Measurements from ENCODE around the gene CDS1. TPM values are rescaled to one million over a fixed set of nuclear protein-coding genes. Genes with fewer than 3 reads are reported as not detected.

The CDS1 gene
- total and polyA plus RNA-seq, 2 of the 8 experiments (the other 6 are each of a cell fraction or from before 2014, with no cell fraction given), result 8.7 to 13.9 TPM

- H3K14ac ChIP-seq (ENCODE audit: insufficient read length), result no peak overlapping the region
- H3K56ac ChIP-seq (replicated peaks; ENCODE audit: insufficient read length, low read depth, low read length), result no peak overlapping the region
- no peak overlapping the region for H3K4me2 ChIP-seq (ENCODE audit: insufficient read depth in 1 of 2, low read depth in 2 of 2, low read length in 2 of 2)
- no peak overlapping the region for H4K8ac ChIP-seq (ENCODE audit: extremely low read depth, insufficient read depth, low read length)
- H3K36me3 ChIP-seq (ENCODE audit: control insufficient read depth in 2 of 4, insufficient read depth in 4 of 4, low read length in 3 of 4), result peaks cover 5 to 52% (median 29%) of the 10 kb centered on the region in 4 experiments
- H3K9ac ChIP-seq (replicated peaks in 1 of 4; ENCODE audit: extremely low read depth in 1 of 4, low read depth in 3 of 4, low read length in 3 of 4), result no peak overlapping the region
- no peak overlapping the region for H4K5ac ChIP-seq (ENCODE audit: insufficient read length, low read depth, low read length)
- H3K4me3 ChIP-seq (ENCODE audit: extremely low read depth in 1 of 4, insufficient read depth in 2 of 4, low read depth in 3 of 4, low read length in 4 of 4), result no peak overlapping the region
- H2BK5ac ChIP-seq (ENCODE audit: low read depth, low read length), result no peak overlapping the region
- CTCF ChIA-PET (ENCODE audit: partially characterized antibody), result interaction anchor here (1.2 kb wide), 1 partner anchor 121 kb away, joined by 4 read pairs; no protein-coding TSS in a partner anchor
- no peak overlapping the region for H4K91ac ChIP-seq (replicated peaks; ENCODE audit: insufficient read length, low read length)
- no peak overlapping the region for H2AFZ ChIP-seq (ENCODE audit: low read length)
- DNase-seq (ENCODE audit: low read depth in 1 of 2, low spot score in 2 of 2) (no peak), FAIRE-seq (no peak)
- H3K18ac ChIP-seq (ENCODE audit: extremely low read depth, low read length), result no peak overlapping the region
- no peaks in the 10 kb centered on the region for H3K79me1 ChIP-seq (ENCODE audit: low read depth, low read length)
- H2AK5ac ChIP-seq (ENCODE audit: low read depth, low read length), result no peak overlapping the region
- H3K79me2 ChIP-seq (ENCODE audit: control insufficient read depth in 1 of 2, insufficient read depth in 2 of 2, low read length in 2 of 2), result no peaks in the 10 kb centered on the region
- no peak overlapping the region for H3K4ac ChIP-seq (replicated peaks; ENCODE audit: insufficient read length, low read depth, low read length)
- no peak overlapping the region for H2BK120ac ChIP-seq (replicated peaks; ENCODE audit: low read depth, low read length)
- no peak overlapping the region for H3K27ac ChIP-seq (ENCODE audit: low read depth, low read length)
- WGBS, 2 experiments (ENCODE audit: extremely low coverage in 1 of 2, insufficient coverage in 1 of 2, insufficient read length in 1 of 2, insufficient replicate concordance in 2 of 2, low coverage in 1 of 2, low lambda C conversion rate in 2 of 2, missing lambda C conversion rate in 1 of 2), result 94% methylated on average over 6 of the region's 6 CpGs; no CpG with 5 or more reads in 1 of the 2 experiments
- H2BK15ac ChIP-seq (ENCODE audit: low read length), result no peak overlapping the region
- TF ChIP-seq CEBPB (IDR thresholded peaks at IDR 0.05; ENCODE audit: low read depth, low read length) (peak; percentile 85), CHD2 (IDR thresholded peaks at IDR 0.05; ENCODE audit: low read length) (no peak)
- H3K23ac ChIP-seq (ENCODE audit: insufficient read length), result no peak overlapping the region
- H3K9me3 ChIP-seq (ENCODE audit: insufficient read depth in 2 of 2, low read depth in 1 of 2, low read length in 1 of 2), result no peaks in the 10 kb centered on the region
- no peak overlapping the region for H2BK20ac ChIP-seq (ENCODE audit: low read length)
- POLR2A ChIA-PET (ENCODE audit: partially characterized antibody), result no interaction called here
- H3K27me3 ChIP-seq (replicated peaks in 1 of 4; ENCODE audit: control insufficient read depth in 3 of 4, extremely low read depth in 1 of 4, insufficient read depth in 3 of 4, low read length in 3 of 4), result no peaks in the 10 kb centered on the region
- H4K20me1 ChIP-seq (replicated peaks in 1 of 2; ENCODE audit: control insufficient read depth in 1 of 2, insufficient read depth in 2 of 2, low read length in 2 of 2), result no peaks in the 10 kb centered on the region
- no peak overlapping the region for H2BK12ac ChIP-seq (ENCODE audit: low read depth, low read length)
- no peaks in the 10 kb centered on the region; the same call in 1 of the 2 replicates for H3K23me2 ChIP-seq (ENCODE audit: low read depth, low read length)
- no peaks in the 10 kb centered on the region for H3K4me1 ChIP-seq (replicated peaks in 1 of 4; ENCODE audit: control insufficient read depth in 3 of 4, insufficient read depth in 4 of 4, low read length in 3 of 4)
These were observed 116.2 kb downstream of the CDS1 start for GRCh38 chr4:84699001-84699671.

Small RNAs within 50 kb of the gene (small RNA-seq; reads per million reads assigned to genes)
- gene RN7SL552P (ENCODE audit: insufficient read depth) (1.2 reads per million), gene RPL3P13 (ENCODE audit: insufficient read depth) (not detected)

Other genes with a start within 250 kb of the CDS1 start
- 0.19 and 0.45 TPM in 2 replicates for gene NKX6-1, start 83.8 kb upstream of the CDS1 start, total RNA-seq (2021; fragmentation: NEBNext Ultra II Directional; extraction: Animal tissue kit (Norgen Biotek cat#: 25700))
- 0.03 and 0.13 TPM in 2 replicates for gene NKX6-1, start 83.8 kb upstream of the CDS1 start, polyA plus RNA-seq (2011; rRNA removed)

Data from H1 (cell line).